Lower leg skin (tissue), 3 donors: ENCODE results near the gene FOXJ3.

Experiments used
- POLR2A ChIP-seq, 2 donors: fragments of 450-650 bp; IDR thresholded peaks; one replicate each; pipeline ENCODE4 v1.6.1; 2016 to 2017; ENCODE audit warnings: antibody characterized with exemption in 2 of 2, mild to moderate bottlenecking in 1 of 2, moderate library complexity in 1 of 2
- TF ChIP-seq, protein P1 (sequence below), 3 donors: fragments of 450-650 bp; IDR thresholded peaks; one replicate each; pipeline ENCODE4 v1.5.1; 2016; ENCODE audit warnings: antibody characterized with exemption in 3 of 3, mild to moderate bottlenecking in 3 of 3, moderate library complexity in 2 of 3

DNA sequence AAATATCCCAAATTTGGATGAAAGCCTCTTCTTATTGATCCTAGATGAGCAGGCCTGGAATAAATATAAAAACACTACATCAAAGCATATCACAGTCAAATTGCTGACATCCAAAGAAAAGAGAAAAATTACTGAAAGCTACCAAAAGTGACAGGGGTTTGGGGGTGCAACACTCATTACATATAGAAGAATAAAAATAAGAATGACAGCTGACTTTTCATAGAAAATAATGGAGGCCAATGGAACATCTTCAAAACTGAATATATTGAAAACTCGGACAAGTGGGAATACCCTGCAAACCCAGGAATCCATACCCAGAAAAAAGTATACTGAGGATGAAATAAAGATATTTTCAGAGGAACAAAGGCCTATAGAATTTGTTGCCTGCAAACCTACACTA lies 84.0 kb downstream of the FOXJ3 start:
- TF ChIP-seq, protein P1, sequence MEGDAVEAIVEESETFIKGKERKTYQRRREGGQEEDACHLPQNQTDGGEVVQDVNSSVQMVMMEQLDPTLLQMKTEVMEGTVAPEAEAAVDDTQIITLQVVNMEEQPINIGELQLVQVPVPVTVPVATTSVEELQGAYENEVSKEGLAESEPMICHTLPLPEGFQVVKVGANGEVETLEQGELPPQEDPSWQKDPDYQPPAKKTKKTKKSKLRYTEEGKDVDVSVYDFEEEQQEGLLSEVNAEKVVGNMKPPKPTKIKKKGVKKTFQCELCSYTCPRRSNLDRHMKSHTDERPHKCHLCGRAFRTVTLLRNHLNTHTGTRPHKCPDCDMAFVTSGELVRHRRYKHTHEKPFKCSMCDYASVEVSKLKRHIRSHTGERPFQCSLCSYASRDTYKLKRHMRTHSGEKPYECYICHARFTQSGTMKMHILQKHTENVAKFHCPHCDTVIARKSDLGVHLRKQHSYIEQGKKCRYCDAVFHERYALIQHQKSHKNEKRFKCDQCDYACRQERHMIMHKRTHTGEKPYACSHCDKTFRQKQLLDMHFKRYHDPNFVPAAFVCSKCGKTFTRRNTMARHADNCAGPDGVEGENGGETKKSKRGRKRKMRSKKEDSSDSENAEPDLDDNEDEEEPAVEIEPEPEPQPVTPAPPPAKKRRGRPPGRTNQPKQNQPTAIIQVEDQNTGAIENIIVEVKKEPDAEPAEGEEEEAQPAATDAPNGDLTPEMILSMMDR (IDR thresholded peaks at IDR 0.05): no peak
- no peak for TF ChIP-seq POLR2A (IDR thresholded peaks at IDR 0.05)
